Panc1 (cell line): ENCODE data around the gene RASSF8.
A peak's percentile ranks its signal among the peaks of the same experiment; 100 is the strongest.

ENCODE experiments used
- POLR2AphosphoS5 ChIP-seq: IDR thresholded peaks from 2 replicates; pipeline ENCODE4 v1.6.1; 2012; ENCODE audit warnings: mild to moderate bottlenecking, low read depth, low read length, moderate library complexity
- TCF7L2 ChIP-seq: IDR thresholded peaks from 2 replicates; pipeline ENCODE4 v1.6.1; 2011; ENCODE audit warnings: mild to moderate bottlenecking, low read depth, low read length, inconsistent platforms
- TF ChIP-seq, protein P1 (sequence below): fragments of 450-650 bp; IDR thresholded peaks from 2 replicates; pipeline ENCODE4 v1.5.1; 2017; ENCODE audit warnings: mild to moderate bottlenecking

DNA sequence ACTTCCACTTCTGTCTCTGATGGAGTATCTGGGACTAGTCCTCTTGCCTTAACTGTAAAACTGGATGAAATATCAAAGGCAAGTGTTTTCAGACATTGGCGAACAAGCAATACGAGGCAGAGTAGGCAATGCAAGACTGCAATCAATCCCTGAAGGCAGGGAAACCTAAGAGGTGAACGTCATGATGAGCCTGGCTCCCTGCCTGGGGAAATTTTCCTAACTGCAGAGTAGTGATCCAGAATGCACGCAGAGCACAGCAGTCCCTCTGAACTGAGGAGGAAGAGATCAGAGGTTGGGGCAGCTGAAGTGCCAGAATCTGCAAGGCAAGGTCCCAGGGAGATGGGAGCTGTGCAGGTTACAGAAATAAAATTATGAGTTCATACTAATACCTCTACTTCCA lies 147.9 kb downstream of the RASSF8 start:
- TF ChIP-seq, protein P1, sequence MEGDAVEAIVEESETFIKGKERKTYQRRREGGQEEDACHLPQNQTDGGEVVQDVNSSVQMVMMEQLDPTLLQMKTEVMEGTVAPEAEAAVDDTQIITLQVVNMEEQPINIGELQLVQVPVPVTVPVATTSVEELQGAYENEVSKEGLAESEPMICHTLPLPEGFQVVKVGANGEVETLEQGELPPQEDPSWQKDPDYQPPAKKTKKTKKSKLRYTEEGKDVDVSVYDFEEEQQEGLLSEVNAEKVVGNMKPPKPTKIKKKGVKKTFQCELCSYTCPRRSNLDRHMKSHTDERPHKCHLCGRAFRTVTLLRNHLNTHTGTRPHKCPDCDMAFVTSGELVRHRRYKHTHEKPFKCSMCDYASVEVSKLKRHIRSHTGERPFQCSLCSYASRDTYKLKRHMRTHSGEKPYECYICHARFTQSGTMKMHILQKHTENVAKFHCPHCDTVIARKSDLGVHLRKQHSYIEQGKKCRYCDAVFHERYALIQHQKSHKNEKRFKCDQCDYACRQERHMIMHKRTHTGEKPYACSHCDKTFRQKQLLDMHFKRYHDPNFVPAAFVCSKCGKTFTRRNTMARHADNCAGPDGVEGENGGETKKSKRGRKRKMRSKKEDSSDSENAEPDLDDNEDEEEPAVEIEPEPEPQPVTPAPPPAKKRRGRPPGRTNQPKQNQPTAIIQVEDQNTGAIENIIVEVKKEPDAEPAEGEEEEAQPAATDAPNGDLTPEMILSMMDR, result no peak
- 0 out of 2 replicates have a peak, but pooled peaks have one; percentile 32 for TF ChIP-seq TCF7L2
- no peak for TF ChIP-seq POLR2AphosphoS5
